KMS-11 (cell line): ENCODE results near the gene UNC79.

ENCODE experiments used
- H2AFZ ChIP-seq: fragments of 200-600 bp; sonication (generic); 2 replicates; pipeline ENCODE4 v1.6.1; 2016; ENCODE audit warnings: antibody characterized with exemption, mixed run types, low read depth
- H3K27ac ChIP-seq: fragments of 200-600 bp; sonication (generic); 2 replicates; pipeline ENCODE4 v1.6.1; 2016; ENCODE audit warnings: mild to moderate bottlenecking, mixed run types
- H3K27me3 ChIP-seq: fragments of 200-600 bp; sonication (generic); 2 replicates; pipeline ENCODE4 v1.6.1; 2017; ENCODE audit warnings: mild to moderate bottlenecking, low read depth, mixed run types, moderate library complexity; ENCODE audit not compliant: insufficient read depth
- H3K36me3 ChIP-seq: fragments of 200-600 bp; sonication (generic); 2 replicates; pipeline ENCODE4 v1.6.1; 2017; ENCODE audit warnings: mild to moderate bottlenecking, mixed run types; ENCODE audit not compliant: insufficient read depth
- H3K4me1 ChIP-seq: fragments of 200-600 bp; sonication (generic); 2 replicates; pipeline ENCODE4 v1.6.1; 2016; ENCODE audit warnings: mild to moderate bottlenecking, low read depth, mixed run types; ENCODE audit not compliant: poor library complexity, severe bottlenecking
- H3K4me2 ChIP-seq: fragments of 200-600 bp; sonication (generic); 2 replicates; pipeline ENCODE4 v1.7.0; 2016; ENCODE audit warnings: mild to moderate bottlenecking, mixed run types
- H3K4me3 ChIP-seq: fragments of 200-600 bp; sonication (generic); IDR thresholded peaks from 2 replicates; pipeline ENCODE4 v1.6.1; 2017; ENCODE audit warnings: low read depth, low read length, mixed read lengths; ENCODE audit not compliant: insufficient read depth
- H3K79me2 ChIP-seq: fragments of 200-600 bp; sonication (generic); 2 replicates; pipeline ENCODE4 v1.6.1; 2016; ENCODE audit warnings: low read depth, mixed run types; ENCODE audit not compliant: insufficient read depth
- H3K9ac ChIP-seq: fragments of 200-600 bp; sonication (generic); 2 replicates; pipeline ENCODE4 v1.6.1; 2016; ENCODE audit warnings: mild to moderate bottlenecking, mixed run types
- H4K20me1 ChIP-seq: fragments of 200-600 bp; sonication (generic); 2 replicates; pipeline ENCODE4 v1.6.1; 2016; ENCODE audit warnings: mild to moderate bottlenecking, mixed run types; ENCODE audit not compliant: insufficient read depth
- CTCF ChIP-seq: fragments of 200-600 bp; sonication (generic); conservative IDR thresholded peaks from 2 replicates; pipeline ENCODE4 v1.6.1; 2017; ENCODE audit warnings: low read depth, mild to moderate bottlenecking, antibody characterized with exemption, low read length, moderate library complexity, mixed read lengths

UNC79 gene

GRCh38 chr14:93426750-93427149, 4.0 kb upstream of the UNC79 start:
- Histone ChIP-seq H3K4me3 (no peak overlapping the region), H3K4me2 (no peak overlapping the region), H3K4me1 (no peaks in the 10 kb centered on the region), H3K27me3 (no peaks in the 10 kb centered on the region), H4K20me1 (no peaks in the 10 kb centered on the region), H3K9ac (no peak overlapping the region), H3K27ac (no peak overlapping the region), H2AFZ (no peak overlapping the region), H3K79me2 (no peaks in the 10 kb centered on the region), H3K36me3 (no peaks in the 10 kb centered on the region)
- TF ChIP-seq CTCF = no peak

GRCh38 chr14:93431036-93431670, 414 bp downstream of the UNC79 start:
- Histone ChIP-seq H3K4me2 (no peak overlapping the region), H2AFZ (no peak overlapping the region), H3K36me3 (no peaks in the 10 kb centered on the region), H3K27ac (no peak overlapping the region), H4K20me1 (no peaks in the 10 kb centered on the region), H3K27me3 (no peaks in the 10 kb centered on the region), H3K4me3 (no peak overlapping the region), H3K79me2 (no peaks in the 10 kb centered on the region), H3K4me1 (no peaks in the 10 kb centered on the region), H3K9ac (no peak overlapping the region)
- TF ChIP-seq CTCF = no peak

- Histone ChIP-seq H4K20me1 (no peaks in the 10 kb centered on the region), H3K79me2 (no peaks in the 10 kb centered on the region), H3K9ac (no peak overlapping the region), H3K27me3 (no peaks in the 10 kb centered on the region), H3K4me1 (no peaks in the 10 kb centered on the region), H3K4me2 (no peak overlapping the region), H3K36me3 (no peaks in the 10 kb centered on the region), H3K4me3 (no peak overlapping the region), H3K27ac (no peak overlapping the region), H2AFZ (no peak overlapping the region)
- no peak for TF ChIP-seq CTCF
Measured at GRCh38 chr14:93454224-93454623, 23.5 kb downstream of the UNC79 start.

- no peak overlapping the region for H3K9ac ChIP-seq
- no peaks in the 10 kb centered on the region for H3K4me1 ChIP-seq
- H3K4me3 ChIP-seq = no peak overlapping the region
- no peaks in the 10 kb centered on the region for H3K36me3 ChIP-seq
- H3K79me2 ChIP-seq = no peaks in the 10 kb centered on the region
- H3K27me3 ChIP-seq = no peaks in the 10 kb centered on the region
- H3K4me2 ChIP-seq = no peak overlapping the region
- H3K27ac ChIP-seq = no peak overlapping the region
- no peak for TF ChIP-seq CTCF
- H4K20me1 ChIP-seq = no peaks in the 10 kb centered on the region
- no peak overlapping the region for H2AFZ ChIP-seq
Measured at GRCh38 chr14:93456356-93456755, 25.6 kb downstream of the UNC79 start.
